Measurements from ENCODE around the gene TMEM163. TPM values are rescaled to one million over a fixed set of nuclear protein-coding genes. Genes with fewer than 3 reads are reported as not detected.

The TMEM163 gene
- total RNA-seq, 4 donors from 2014 or later = not detected

DNA sequence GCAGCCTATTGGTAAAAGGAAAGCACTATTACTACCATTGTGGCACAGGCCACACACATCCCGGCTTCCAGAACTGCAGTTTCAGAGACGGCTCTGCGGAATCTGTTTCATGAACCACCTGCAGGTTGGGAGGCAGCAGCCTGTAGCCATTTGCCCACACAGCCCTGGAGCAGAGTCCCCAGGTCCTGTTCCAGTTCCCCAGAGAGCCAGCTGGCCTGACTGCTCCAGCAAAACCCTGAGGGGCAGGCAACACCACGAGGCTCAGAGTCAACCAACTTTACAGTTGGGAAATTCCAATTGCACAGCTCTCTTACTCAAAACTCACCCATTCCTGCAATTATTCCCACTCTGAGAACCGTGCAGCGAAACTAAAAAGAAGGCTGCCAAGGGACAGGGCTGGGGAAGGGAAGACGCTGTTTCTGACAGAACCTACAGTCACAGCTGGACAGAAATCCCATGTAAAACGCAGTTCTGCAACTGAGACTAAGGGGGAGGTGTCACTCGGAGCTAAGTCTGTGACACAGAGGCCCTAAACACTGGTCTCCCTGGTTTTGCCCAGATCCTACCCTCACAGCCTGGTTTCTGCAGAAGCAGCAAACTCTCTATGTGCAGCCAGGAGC, 219.4 kb downstream of the TMEM163 start:
- Histone ChIP-seq H3K9me3 (no peaks in the 10 kb centered on the region), H3K4me3 (no peak overlapping the region), H3K27ac (no peak overlapping the region), H3K4me1 (no peaks in the 10 kb centered on the region), H3K36me3 (no peaks in the 10 kb centered on the region), H3K27me3 (no peaks in the 10 kb centered on the region)
- 47 to 65% methylated on average over 9 of the region's 9 CpGs for WGBS, 2 donors
- DNase-seq (ENCODE audit: low spot score in 2 of 2) = no peak
- TF ChIP-seq EP300 (IDR thresholded peaks at IDR 0.05) (no peak), POLR2A (IDR thresholded peaks at IDR 0.05) (no peak)
- TF ChIP-seq, protein P1, sequence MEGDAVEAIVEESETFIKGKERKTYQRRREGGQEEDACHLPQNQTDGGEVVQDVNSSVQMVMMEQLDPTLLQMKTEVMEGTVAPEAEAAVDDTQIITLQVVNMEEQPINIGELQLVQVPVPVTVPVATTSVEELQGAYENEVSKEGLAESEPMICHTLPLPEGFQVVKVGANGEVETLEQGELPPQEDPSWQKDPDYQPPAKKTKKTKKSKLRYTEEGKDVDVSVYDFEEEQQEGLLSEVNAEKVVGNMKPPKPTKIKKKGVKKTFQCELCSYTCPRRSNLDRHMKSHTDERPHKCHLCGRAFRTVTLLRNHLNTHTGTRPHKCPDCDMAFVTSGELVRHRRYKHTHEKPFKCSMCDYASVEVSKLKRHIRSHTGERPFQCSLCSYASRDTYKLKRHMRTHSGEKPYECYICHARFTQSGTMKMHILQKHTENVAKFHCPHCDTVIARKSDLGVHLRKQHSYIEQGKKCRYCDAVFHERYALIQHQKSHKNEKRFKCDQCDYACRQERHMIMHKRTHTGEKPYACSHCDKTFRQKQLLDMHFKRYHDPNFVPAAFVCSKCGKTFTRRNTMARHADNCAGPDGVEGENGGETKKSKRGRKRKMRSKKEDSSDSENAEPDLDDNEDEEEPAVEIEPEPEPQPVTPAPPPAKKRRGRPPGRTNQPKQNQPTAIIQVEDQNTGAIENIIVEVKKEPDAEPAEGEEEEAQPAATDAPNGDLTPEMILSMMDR (IDR thresholded peaks at IDR 0.05) = no peak

DNA sequence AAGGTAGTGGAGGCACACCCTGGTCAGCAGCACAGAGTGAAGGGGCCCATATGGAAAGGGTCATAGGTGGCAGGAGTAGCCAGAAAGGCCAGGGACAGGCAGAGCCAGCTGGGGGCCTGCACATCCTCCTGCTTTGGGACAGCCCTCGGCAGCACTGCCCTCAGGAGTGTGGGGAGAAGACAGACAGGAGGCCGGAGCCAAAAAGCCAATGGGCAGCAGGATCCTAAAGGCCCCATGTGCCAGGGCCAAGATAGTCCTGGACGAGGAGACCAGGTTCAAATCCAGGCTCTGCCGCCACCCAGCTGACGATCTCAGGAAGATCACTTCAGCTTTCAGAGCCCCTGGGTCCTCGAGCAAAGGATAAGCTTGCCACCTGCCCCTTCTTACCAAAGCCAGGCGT, 220.1 kb downstream of the TMEM163 start:
- H3K27ac ChIP-seq = no peak overlapping the region
- no peaks in the 10 kb centered on the region for H3K9me3 ChIP-seq
- no peak for DNase-seq (ENCODE audit: low spot score in 2 of 2)
- no peaks in the 10 kb centered on the region for H3K27me3 ChIP-seq
- H3K4me3 ChIP-seq = no peak overlapping the region
- TF ChIP-seq EP300 (IDR thresholded peaks at IDR 0.05) = no peak
- TF ChIP-seq, protein P1 (IDR thresholded peaks at IDR 0.05) = no peak
- TF ChIP-seq POLR2A (IDR thresholded peaks at IDR 0.05) = no peak
- 75 to 85% methylated on average over 7 of the region's 7 CpGs for WGBS, 2 donors
- H3K4me1 ChIP-seq = no peaks in the 10 kb centered on the region
- H3K36me3 ChIP-seq = no peaks in the 10 kb centered on the region

DNA sequence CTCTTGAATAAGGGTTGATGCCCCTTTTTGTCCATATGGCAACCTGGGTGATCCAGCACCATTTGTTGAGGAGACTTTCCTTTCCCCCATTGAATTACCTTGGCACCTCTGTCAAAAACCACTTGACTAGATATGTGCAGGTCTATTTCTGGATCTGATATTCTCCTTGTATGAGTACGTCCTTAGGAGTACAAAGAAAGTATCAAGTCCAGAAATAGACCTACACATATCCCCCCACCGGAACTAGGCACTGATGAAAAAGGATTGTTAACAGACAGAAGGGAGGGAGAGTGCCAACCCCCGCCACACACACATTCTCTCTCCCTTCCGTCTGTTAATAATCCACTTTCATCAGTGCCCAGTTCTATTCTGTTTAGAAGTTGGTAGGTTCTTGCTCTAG, 225.0 kb downstream of the TMEM163 start:
- Histone ChIP-seq H3K4me1 (no peaks in the 10 kb centered on the region), H3K9me3 (no peaks in the 10 kb centered on the region), H3K27me3 (no peaks in the 10 kb centered on the region), H3K27ac (no peak overlapping the region), H3K4me3 (no peak overlapping the region), H3K36me3 (no peaks in the 10 kb centered on the region)
- no peak for DNase-seq (ENCODE audit: low spot score in 2 of 2)
- TF ChIP-seq, protein P1 (IDR thresholded peaks at IDR 0.05) = no peak
- TF ChIP-seq POLR2A (IDR thresholded peaks at IDR 0.05) (no peak), EP300 (IDR thresholded peaks at IDR 0.05) (no peak)
- 84% methylated on average over 4 of the region's 4 CpGs for WGBS, 2 donors

DNA sequence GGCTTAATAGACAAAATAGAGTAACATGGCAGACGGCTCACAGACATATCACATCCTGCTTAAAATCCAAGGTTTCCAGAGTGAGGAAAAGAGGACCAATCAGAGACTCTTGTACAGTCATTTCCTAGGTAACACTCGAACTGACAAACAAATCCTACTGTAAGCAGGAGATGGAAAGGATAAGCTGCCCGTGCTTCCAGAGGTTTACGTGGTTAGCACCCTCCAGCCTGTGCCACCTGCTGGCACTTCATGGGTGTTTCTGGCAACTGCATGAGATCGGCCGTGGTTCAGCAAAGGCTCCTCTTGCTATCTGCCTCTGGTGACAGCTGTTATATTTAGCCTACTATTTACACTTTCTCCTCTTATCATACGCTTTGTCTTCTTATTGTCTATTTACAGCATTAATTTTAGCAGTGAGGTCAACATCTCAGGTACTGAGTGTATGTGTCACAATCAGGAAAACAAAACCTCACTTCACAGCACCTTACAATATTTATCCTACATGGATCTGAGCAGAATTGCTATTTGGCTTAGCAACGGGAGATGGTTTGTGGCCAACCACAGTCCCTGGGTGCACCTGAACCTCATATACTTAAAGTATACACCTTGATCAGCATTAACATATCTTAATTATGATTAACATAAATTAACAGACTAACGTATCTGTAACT, 226.9 kb downstream of the TMEM163 start:
- 62 to 79% methylated on average over 9 of the region's 9 CpGs for WGBS, 2 donors
- H3K36me3 ChIP-seq = no peaks in the 10 kb centered on the region
- H3K4me3 ChIP-seq = no peak overlapping the region
- H3K27me3 ChIP-seq = no peaks in the 10 kb centered on the region
- H3K4me1 ChIP-seq = no peaks in the 10 kb centered on the region
- no peak for DNase-seq (ENCODE audit: low spot score in 2 of 2)
- no peak for TF ChIP-seq POLR2A (IDR thresholded peaks at IDR 0.05)
- TF ChIP-seq, protein P1 (IDR thresholded peaks at IDR 0.05) = no peak
- TF ChIP-seq EP300 (IDR thresholded peaks at IDR 0.05) = no peak
- no peaks in the 10 kb centered on the region for H3K9me3 ChIP-seq
- no peak overlapping the region for H3K27ac ChIP-seq

DNA sequence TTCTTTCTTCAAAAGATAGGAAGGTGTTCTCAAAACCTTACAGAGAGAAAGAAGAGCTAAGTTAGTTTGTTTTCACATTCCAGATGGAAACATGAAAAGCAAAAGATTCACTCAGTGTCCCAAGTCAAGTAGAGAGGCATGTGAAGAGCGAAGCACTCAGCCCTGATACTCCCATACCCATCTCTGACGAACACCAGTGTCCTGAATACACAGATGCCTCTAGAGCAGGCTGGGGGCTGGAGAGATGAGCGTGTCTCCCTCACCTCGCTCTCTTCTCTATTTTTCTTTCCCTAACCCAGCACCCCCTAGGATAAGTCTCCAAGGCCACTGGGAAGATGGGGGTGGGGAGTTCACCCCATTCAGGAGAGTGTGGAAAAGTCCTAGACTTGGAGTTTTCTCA, 227.8 kb downstream of the TMEM163 start:
- Histone ChIP-seq H3K4me1 (no peaks in the 10 kb centered on the region), H3K9me3 (no peaks in the 10 kb centered on the region), H3K27ac (no peak overlapping the region), H3K4me3 (no peak overlapping the region), H3K36me3 (no peaks in the 10 kb centered on the region), H3K27me3 (no peaks in the 10 kb centered on the region)
- no peak for DNase-seq (ENCODE audit: low spot score in 2 of 2)
- TF ChIP-seq, protein P1 (IDR thresholded peaks at IDR 0.05) = no peak
- WGBS, 2 donors = 75 to 84% methylated on average over 4 of the region's 4 CpGs
